WTC11 (cell line): ENCODE measurements around the gene ARHGAP22. TPM values are rescaled to one million over a fixed set of nuclear protein-coding genes. Genes with fewer than 3 reads are reported as not detected.

Experiments used
- ATAC-seq: fragments of 200-7000 bp; cut with Tn5 transposase; 2 replicates; pipeline ENCODE4 v1.10.0; 2021; ENCODE audit warnings: mild to moderate bottlenecking, moderate library complexity
- CTCF ChIA-PET: fragments of 300-600 bp; sonication (Branson Sonifier 250); formaldehyde crosslinking; loops from one replicate; lab custom pipeline; 2021; ENCODE audit warnings: antibody characterized with exemption; lab: Charles Lee
- POLR2A ChIA-PET: fragments of 350-600 bp; sonication (Branson Sonifier 250); formaldehyde crosslinking; loops from one replicate; lab custom pipeline; 2021; ENCODE audit warnings: antibody characterized with exemption; lab: Charles Lee
- DNase-seq: peaks from one replicate; pipeline ENCODE4 v3.0.0; 2021; ENCODE audit warnings: low spot score
- H3K27ac Mint-ChIP-seq: 2 replicates; pipeline ENCODE4 v1.8.0; 2021; ENCODE audit warnings: mixed read lengths
- H3K27me3 Mint-ChIP-seq: 2 replicates; pipeline ENCODE4 v1.8.0; 2021; ENCODE audit warnings: low read depth, mild to moderate bottlenecking, moderate library complexity, mixed read lengths
- H3K36me3 Mint-ChIP-seq: 2 replicates; pipeline ENCODE4 v1.8.0; 2021; ENCODE audit warnings: mixed read lengths
- H3K4me1 Mint-ChIP-seq: 2 replicates; pipeline ENCODE4 v1.8.0; 2022; ENCODE audit warnings: mixed read lengths
- H3K4me3 Mint-ChIP-seq: 2 replicates; pipeline ENCODE4 v1.8.0; 2021; ENCODE audit warnings: mild to moderate bottlenecking, moderate library complexity, mixed read lengths
- H3K9me3 Mint-ChIP-seq: 2 replicates; pipeline ENCODE4 v1.8.0; 2021; ENCODE audit warnings: mixed read lengths
- AFF4 ChIP-seq: sonication (generic); formaldehyde crosslinking; IDR thresholded peaks from 2 replicates; pipeline ENCODE4 v1.8.1; 2023; ENCODE audit warnings: mild to moderate bottlenecking, missing genetic modification reagents, borderline replicate concordance
- CBFB ChIP-seq: sonication (generic); formaldehyde crosslinking; IDR thresholded peaks from 2 replicates; pipeline ENCODE4 v1.8.1; 2022; ENCODE audit warnings: mild to moderate bottlenecking, low read depth, missing genetic modification reagents
- CTCF ChIP-seq: fragments of 200-600 bp; IDR thresholded peaks from 2 replicates; pipeline ENCODE4 v1.8.0; 2022; ENCODE audit warnings: antibody characterized with exemption
- E2F1 ChIP-seq: sonication (generic); formaldehyde crosslinking; IDR thresholded peaks from 2 replicates; pipeline ENCODE4 v1.8.0; 2022; ENCODE audit warnings: mild to moderate bottlenecking, missing genetic modification reagents
- ERG ChIP-seq: fragments of 250-450 bp; sonication (Bioruptor Pico); IDR thresholded peaks from 2 replicates; pipeline ENCODE4 v1.8.0; 2021; ENCODE audit warnings: mild to moderate bottlenecking
- FOXP4 ChIP-seq: sonication (generic); formaldehyde crosslinking; IDR thresholded peaks from 2 replicates; pipeline ENCODE4 v1.8.0; 2022; ENCODE audit warnings: mild to moderate bottlenecking, missing genetic modification reagents
- IRF1 ChIP-seq: sonication (generic); formaldehyde crosslinking; IDR thresholded peaks from 2 replicates; pipeline ENCODE4 v1.8.0; 2023; ENCODE audit warnings: missing genetic modification reagents
- IRF2 ChIP-seq: sonication (generic); formaldehyde crosslinking; IDR thresholded peaks from 2 replicates; pipeline ENCODE4 v1.8.0; 2022; ENCODE audit warnings: low read depth, missing genetic modification reagents, borderline replicate concordance
- KAT7 ChIP-seq: sonication (generic); formaldehyde crosslinking; IDR thresholded peaks from 2 replicates; pipeline ENCODE4 v1.8.1; 2023; ENCODE audit warnings: missing genetic modification reagents, mild to moderate bottlenecking, borderline replicate concordance
- MAX ChIP-seq: sonication (generic); formaldehyde crosslinking; IDR thresholded peaks from 2 replicates; pipeline ENCODE4 v1.8.0; 2022; ENCODE audit warnings: mild to moderate bottlenecking, missing genetic modification reagents
- NFATC4 ChIP-seq: fragments of 250-450 bp; sonication (Bioruptor Pico); IDR thresholded peaks from 2 replicates; pipeline ENCODE4 v1.9.0; 2021; ENCODE audit warnings: mild to moderate bottlenecking
- NFE2L1 ChIP-seq: sonication (generic); formaldehyde crosslinking; IDR thresholded peaks from 2 replicates; pipeline ENCODE4 v1.8.1; 2023; ENCODE audit warnings: missing genetic modification reagents
- NR2C2 ChIP-seq: sonication (generic); formaldehyde crosslinking; IDR thresholded peaks from 2 replicates; pipeline ENCODE4 v1.8.0; 2022; ENCODE audit warnings: mild to moderate bottlenecking, missing genetic modification reagents
- NR3C1 ChIP-seq: sonication (generic); formaldehyde crosslinking; conservative IDR thresholded peaks from 2 replicates; pipeline ENCODE4 v1.8.1; 2023; ENCODE audit warnings: low read depth, mild to moderate bottlenecking, missing genetic modification reagents
- OVOL2 ChIP-seq: fragments of 250-450 bp; sonication (Bioruptor Pico); IDR thresholded peaks from 2 replicates; pipeline ENCODE4 v1.9.0; 2021; ENCODE audit warnings: mild to moderate bottlenecking, borderline replicate concordance
- RELA ChIP-seq: sonication (generic); formaldehyde crosslinking; IDR thresholded peaks from 2 replicates; pipeline ENCODE4 v1.8.1; 2022; ENCODE audit warnings: missing genetic modification reagents, mild to moderate bottlenecking, borderline replicate concordance
- SMAD4 ChIP-seq: sonication (generic); formaldehyde crosslinking; IDR thresholded peaks from 2 replicates; pipeline ENCODE4 v1.8.0; 2022; ENCODE audit warnings: mild to moderate bottlenecking, missing genetic modification reagents
- SOX15 ChIP-seq: fragments of 250-450 bp; sonication (Bioruptor Pico); IDR thresholded peaks from 2 replicates; pipeline ENCODE4 v1.9.0; 2021; ENCODE audit warnings: mild to moderate bottlenecking
- STAT6 ChIP-seq: sonication (generic); formaldehyde crosslinking; conservative IDR thresholded peaks from 2 replicates; pipeline ENCODE4 v1.8.1; 2023; ENCODE audit warnings: mild to moderate bottlenecking, low read depth, missing genetic modification reagents, moderate library complexity
- TEAD4 ChIP-seq: sonication (generic); formaldehyde crosslinking; IDR thresholded peaks from 2 replicates; pipeline ENCODE4 v1.8.0; 2022; ENCODE audit warnings: mild to moderate bottlenecking, missing genetic modification reagents
- TP53 ChIP-seq: sonication (generic); formaldehyde crosslinking; IDR thresholded peaks from 2 replicates; pipeline ENCODE4 v1.8.1; 2023; ENCODE audit warnings: mild to moderate bottlenecking, missing genetic modification reagents
- USF1 ChIP-seq: sonication (generic); formaldehyde crosslinking; IDR thresholded peaks from 2 replicates; pipeline ENCODE4 v1.8.0; 2022; ENCODE audit warnings: mild to moderate bottlenecking, missing genetic modification reagents
- total RNA-seq: library from RNA; stranded (reverse); gene quantifications from 3 replicates; pipeline ENCODE4 v1.2.3, GENCODE V29; 2021

Gene ARHGAP22
- total RNA-seq, 1 experiment from 2014 or later: 8.6 TPM

GRCh38 chr10:48514255-48514654 is 90.6 kb downstream of the ARHGAP22 start:
- ChIA-PET CTCF (no interaction called here), POLR2A (no interaction called here)
- Mint-ChIP-seq H3K27ac (no peak overlapping the region), H3K27me3 (no peaks in the 10 kb centered on the region), H3K9me3 (peaks cover 29% of the 10 kb centered on the region), H3K36me3 (peaks cover 26% of the 10 kb centered on the region), H3K4me3 (no peak overlapping the region), H3K4me1 (peaks cover 17% of the 10 kb centered on the region)
- DNase-seq: no peak
- no peak for ATAC-seq
- no peak for TF ChIP-seq USF1
- no peak for TF ChIP-seq STAT6 (CRISPR knock-in tag)
- TF ChIP-seq IRF1: no peak
- no peak for TF ChIP-seq NR2C2
- no peak for TF ChIP-seq SMAD4
- TF ChIP-seq TEAD4: no peak
- no peak for TF ChIP-seq CTCF
- no peak for TF ChIP-seq NFE2L1 (CRISPR knock-in tag)
- no peak for TF ChIP-seq TP53
- TF ChIP-seq NFATC4 (CRISPR knock-in tag): no peak
- no peak for TF ChIP-seq CBFB (CRISPR knock-in tag)
- TF ChIP-seq NR3C1: no peak
- no peak for TF ChIP-seq AFF4 (CRISPR knock-in tag)
- TF ChIP-seq IRF2 (CRISPR knock-in tag): no peak

GRCh38 chr10:48512861-48513260 is 92.0 kb downstream of the ARHGAP22 start:
- Mint-ChIP-seq H3K27ac (no peak overlapping the region), H3K4me1 (peaks cover 16% of the 10 kb centered on the region), H3K9me3 (peaks cover 29% of the 10 kb centered on the region), H3K4me3 (no peak overlapping the region), H3K27me3 (no peaks in the 10 kb centered on the region), H3K36me3 (peaks cover 26% of the 10 kb centered on the region)
- ChIA-PET CTCF (interaction anchor here (0.7 to 1.4 kb wide), 3 partner anchors 12 to 146 kb away, joined by 4 to 5 read pairs (median 4); no protein-coding TSS in a partner anchor), POLR2A (no interaction called here)
- DNase-seq: no peak
- no peak for ATAC-seq
- TF ChIP-seq ERG (CRISPR knock-in tag) (no peak), NFE2L1 (CRISPR knock-in tag) (no peak), RELA (CRISPR knock-in tag) (no peak), OVOL2 (CRISPR knock-in tag) (no peak), FOXP4 (no peak), E2F1 (CRISPR knock-in tag) (no peak), IRF2 (CRISPR knock-in tag) (no peak), SMAD4 (no peak), SOX15 (CRISPR knock-in tag) (no peak), KAT7 (CRISPR knock-in tag) (no peak), MAX (CRISPR knock-in tag) (no peak)
